OCI-LY3 (cell line): ENCODE measurements around the gene TXNL4A.

Experiments used
- CTCF ChIP-seq: fragments of 200-600, 300-600 bp; sonication (generic); IDR thresholded peaks from 2 replicates; pipeline ENCODE4 v1.5.1; 2014; ENCODE audit warnings: antibody characterized with exemption, low read length, low read depth
- EZH2phosphoT487 ChIP-seq: fragments of 200-600 bp; shearing (Covaris generic); IDR thresholded peaks from 2 replicates; pipeline ENCODE4 v1.6.1; 2018; ENCODE audit warnings: antibody characterized with exemption, mixed run types, low read depth

GRCh38 chr18:80023173-80023572 is 34.8 kb upstream of the TXNL4A start:
- TF ChIP-seq CTCF (peak; percentile 60), EZH2phosphoT487 (no peak)
